Peyer's patch (tissue), 4 donors: Measurements from ENCODE around the gene ZFP28. TPM values are rescaled to one million over a fixed set of nuclear protein-coding genes. Genes with fewer than 3 reads are reported as not detected.

Experiments
- DNase-seq, 3 donors: peaks; one replicate each; pipeline ENCODE4 v3.0.0-alpha.2; 2017 to 2019
- H3K27ac ChIP-seq, 4 donors: fragments of 200-600 bp; sonication (generic); one replicate each; pipeline ENCODE4 v1.5.1; 2016 to 2019
- H3K27me3 ChIP-seq, 2 donors: fragments of 200-600 bp; sonication (generic); one replicate each; pipeline ENCODE4 v1.5.1; 2019
- H3K36me3 ChIP-seq, 3 donors: fragments of 200-600 bp; sonication (generic); one replicate each; pipeline ENCODE4 v1.5.1; 2016 to 2019
- H3K4me1 ChIP-seq, 4 donors: fragments of 200-600 bp; sonication (generic); one replicate each; pipeline ENCODE4 v1.5.1; 2016 to 2019
- H3K4me3 ChIP-seq, 4 donors: fragments of 200-600 bp; sonication (generic); 1 replicate in 3 of 4; 2 replicates in 1 of 4; pipeline ENCODE4 v1.5.1; 2016 to 2019; ENCODE audit warnings: mild to moderate bottlenecking in 1 of 4
- H3K9me3 ChIP-seq, 4 donors: fragments of 200-600 bp; sonication (generic); one replicate each; pipeline ENCODE4 v1.5.1; 2016 to 2019; ENCODE audit warnings: mild to moderate bottlenecking in 1 of 4
- POLR2A ChIP-seq, 2 donors: fragments of 450-650 bp; IDR thresholded peaks; one replicate each; pipeline ENCODE4 v1.5.1; 2017; ENCODE audit warnings: antibody characterized with exemption in 2 of 2, mild to moderate bottlenecking in 2 of 2, moderate library complexity in 2 of 2
- total RNA-seq, 4 donors: library from RNA; depleted of rRNA; stranded (reverse); fragments of >200 nt; gene quantifications; one replicate each; pipeline ENCODE4 v1.1.0, GENCODE V29; 2016
- TF ChIP-seq, protein P1 (sequence below), 6 experiments: fragments of 450-650 bp in 4 of 6; fragments of 200-600 bp in 2 of 6; sonication (generic) in 1 of 6; IDR thresholded peaks; one replicate each; pipeline ENCODE4 v1.5.1; 2017 to 2019; ENCODE audit warnings: antibody characterized with exemption in 6 of 6, mild to moderate bottlenecking in 3 of 6, moderate library complexity in 1 of 6

The ZFP28 gene
- total RNA-seq, 4 donors from 2014 or later = 3.9 to 28.9 (median 8.1) TPM

DNA sequence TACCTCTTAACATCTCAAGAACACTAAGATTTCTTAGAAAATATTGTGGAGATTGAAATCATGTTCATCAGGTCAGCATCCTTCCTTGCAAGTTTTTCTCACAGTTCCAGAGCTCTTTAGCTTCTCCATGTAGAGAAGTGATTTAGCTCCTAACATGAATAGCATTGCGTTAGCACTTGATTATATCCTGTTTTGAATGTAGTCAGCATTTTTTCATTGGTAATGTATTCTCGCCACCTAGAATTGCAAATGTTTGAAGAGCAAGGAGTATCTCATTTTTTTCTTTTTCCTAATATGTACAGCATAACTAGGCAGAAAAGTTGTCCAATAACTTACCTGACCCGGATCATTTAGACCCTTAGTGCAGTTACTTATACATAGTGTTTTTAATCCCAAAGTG lies 35.2 kb downstream of the ZFP28 start:
- TF ChIP-seq POLR2A (IDR thresholded peaks at IDR 0.05) = no peak
- TF ChIP-seq, protein P1, sequence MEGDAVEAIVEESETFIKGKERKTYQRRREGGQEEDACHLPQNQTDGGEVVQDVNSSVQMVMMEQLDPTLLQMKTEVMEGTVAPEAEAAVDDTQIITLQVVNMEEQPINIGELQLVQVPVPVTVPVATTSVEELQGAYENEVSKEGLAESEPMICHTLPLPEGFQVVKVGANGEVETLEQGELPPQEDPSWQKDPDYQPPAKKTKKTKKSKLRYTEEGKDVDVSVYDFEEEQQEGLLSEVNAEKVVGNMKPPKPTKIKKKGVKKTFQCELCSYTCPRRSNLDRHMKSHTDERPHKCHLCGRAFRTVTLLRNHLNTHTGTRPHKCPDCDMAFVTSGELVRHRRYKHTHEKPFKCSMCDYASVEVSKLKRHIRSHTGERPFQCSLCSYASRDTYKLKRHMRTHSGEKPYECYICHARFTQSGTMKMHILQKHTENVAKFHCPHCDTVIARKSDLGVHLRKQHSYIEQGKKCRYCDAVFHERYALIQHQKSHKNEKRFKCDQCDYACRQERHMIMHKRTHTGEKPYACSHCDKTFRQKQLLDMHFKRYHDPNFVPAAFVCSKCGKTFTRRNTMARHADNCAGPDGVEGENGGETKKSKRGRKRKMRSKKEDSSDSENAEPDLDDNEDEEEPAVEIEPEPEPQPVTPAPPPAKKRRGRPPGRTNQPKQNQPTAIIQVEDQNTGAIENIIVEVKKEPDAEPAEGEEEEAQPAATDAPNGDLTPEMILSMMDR (IDR thresholded peaks at IDR 0.05) = no peak
- Histone ChIP-seq H3K4me1 (no peaks in the 10 kb centered on the region), H3K36me3 (peaks cover 0 to 76% (median 0%) of the 10 kb centered on the region in 3 donors), H3K4me3 (no peak overlapping the region), H3K9me3 (peaks cover 0 to 92% (median 38%) of the 10 kb centered on the region in 4 donors), H3K27ac (no peak overlapping the region), H3K27me3 (no peaks in the 10 kb centered on the region)
- DNase-seq = no peak

DNA sequence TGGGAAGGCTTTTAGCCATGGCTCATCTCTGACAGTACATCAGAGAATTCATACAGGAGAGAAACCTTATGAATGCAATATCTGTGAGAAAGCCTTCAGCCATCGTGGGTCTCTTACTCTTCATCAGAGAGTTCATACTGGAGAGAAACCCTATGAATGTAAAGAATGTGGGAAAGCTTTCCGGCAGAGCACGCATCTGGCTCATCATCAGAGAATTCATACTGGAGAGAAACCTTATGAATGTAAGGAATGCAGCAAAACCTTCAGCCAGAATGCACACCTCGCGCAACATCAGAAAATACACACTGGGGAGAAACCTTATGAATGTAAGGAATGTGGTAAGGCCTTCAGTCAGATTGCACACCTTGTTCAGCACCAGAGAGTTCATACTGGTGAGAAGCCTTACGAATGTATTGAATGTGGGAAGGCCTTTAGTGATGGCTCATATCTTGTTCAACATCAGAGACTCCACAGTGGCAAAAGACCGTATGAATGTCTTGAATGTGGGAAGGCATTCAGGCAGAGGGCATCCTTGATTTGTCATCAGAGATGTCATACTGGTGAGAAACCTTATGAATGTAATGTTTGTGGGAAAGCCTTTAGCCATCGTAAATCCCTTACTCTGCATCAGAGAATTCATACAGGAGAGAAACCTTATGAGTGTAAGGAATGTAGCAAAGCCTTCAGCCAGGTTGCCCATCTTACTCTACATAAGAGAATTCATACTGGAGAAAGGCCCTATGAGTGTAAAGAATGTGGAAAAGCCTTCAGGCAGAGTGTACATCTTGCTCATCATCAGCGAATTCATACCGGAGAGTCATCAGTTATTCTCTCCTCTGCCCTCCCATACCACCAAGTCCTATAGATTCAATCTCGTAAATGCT lies 39.2 kb downstream of the ZFP28 start:
- no peak for DNase-seq
- no peak for TF ChIP-seq POLR2A (IDR thresholded peaks at IDR 0.05)
- TF ChIP-seq, protein P1 (IDR thresholded peaks at IDR 0.05) = no peak
- H3K27ac ChIP-seq = no peak overlapping the region
- peaks cover 0 to 95% (median 41%) of the 10 kb centered on the region in 4 donors for H3K9me3 ChIP-seq
- H3K4me3 ChIP-seq = no peak overlapping the region
- H3K36me3 ChIP-seq = peaks cover 0 to 44% (median 0%) of the 10 kb centered on the region in 3 donors
- H3K27me3 ChIP-seq = no peaks in the 10 kb centered on the region
- H3K4me1 ChIP-seq = no peaks in the 10 kb centered on the region

DNA sequence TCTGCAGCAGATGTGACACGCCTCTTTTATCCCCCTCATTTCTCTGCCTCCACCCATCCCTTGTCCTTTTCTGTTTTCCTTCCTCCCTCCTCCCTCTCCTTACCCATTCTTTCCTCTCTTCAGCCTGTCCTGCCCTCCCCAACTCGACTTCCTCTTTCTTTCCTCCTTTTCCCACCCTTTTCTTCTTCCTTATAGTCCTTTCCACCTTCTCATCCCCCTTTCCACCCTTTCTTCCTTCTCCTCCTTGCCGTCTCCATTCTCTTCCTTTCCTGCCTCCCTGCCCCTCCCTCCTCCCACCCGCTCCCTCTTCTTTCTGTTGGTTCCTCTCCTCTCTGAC lies 55.7 kb downstream of the ZFP28 start:
- Histone ChIP-seq H3K36me3 (no peaks in the 10 kb centered on the region), H3K4me1 (peaks cover 0 to 8% (median 2%) of the 10 kb centered on the region in 4 donors), H3K27ac (peak overlapping the region in 1 of 4 donors; percentile 70), H3K9me3 (peaks cover 0 to 6% (median 0%) of the 10 kb centered on the region in 4 donors), H3K4me3 (peak overlapping the region in 3 of 4 donors; percentile 76 to 98 (median 88)), H3K27me3 (no peaks in the 10 kb centered on the region)
- TF ChIP-seq POLR2A (IDR thresholded peaks at IDR 0.05) = no peak
- TF ChIP-seq, protein P1 (IDR thresholded peaks at IDR 0.05) = no peak
- DNase-seq = no peak

DNA sequence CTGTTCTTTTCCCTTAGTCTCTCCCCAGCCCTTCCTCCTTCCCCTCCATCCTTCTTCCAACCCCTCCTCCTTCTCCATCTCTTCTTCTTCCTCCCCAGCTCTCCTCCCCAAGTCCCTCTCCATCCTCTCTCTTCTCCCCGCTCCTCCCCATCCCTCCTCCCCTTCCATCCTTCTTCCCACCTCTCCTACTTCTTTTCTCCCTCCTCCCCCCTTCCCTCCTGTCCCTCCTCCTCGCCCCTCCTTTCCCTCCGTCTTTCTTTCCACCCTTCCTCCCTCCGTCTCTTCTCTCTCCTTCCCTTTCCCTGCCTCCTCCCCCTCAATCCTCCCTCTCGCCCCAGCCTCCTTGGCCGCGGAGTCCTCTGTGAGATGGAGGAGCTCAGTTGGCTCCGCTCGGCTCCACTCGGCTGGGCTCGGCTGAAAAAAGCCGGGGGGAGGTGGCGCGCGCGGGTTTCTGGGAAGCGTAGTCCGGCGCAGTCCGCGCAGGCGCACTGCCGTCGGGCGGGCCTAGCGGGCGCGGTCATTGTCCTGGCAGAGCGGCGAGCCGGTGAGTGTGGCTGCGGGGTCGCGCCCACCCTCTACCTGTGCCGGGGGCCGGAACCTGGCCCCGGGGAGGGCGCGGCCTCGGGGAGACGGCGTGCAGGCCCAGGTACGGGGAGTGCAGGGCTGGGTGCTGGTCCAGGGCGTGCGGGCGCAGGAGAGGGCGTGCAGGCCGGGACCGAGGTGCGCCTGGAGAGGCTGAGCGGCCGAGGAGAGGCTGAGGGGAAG lies 56.2 kb downstream of the ZFP28 start, which contains the start of gene ZNF71:
Gene ZNF71 (plus strand): TSS at position 520 of the 765 bp plus-strand sequence. CDS start 6,257 bp downstream, outside the sequence.
- TF ChIP-seq, protein P1 (IDR thresholded peaks at IDR 0.05) = no peak
- TF ChIP-seq POLR2A (IDR thresholded peaks at IDR 0.05) = no peak
- H3K4me3 ChIP-seq = peak within 1 kb of the TSS; percentile 76 to 98 (median 92)
- H3K4me1 ChIP-seq = peaks cover 0 to 8% (median 2%) of the 10 kb centered on the region in 4 donors
- peaks cover 0 to 4% (median 0%) of the 10 kb centered on the region in 4 donors for H3K9me3 ChIP-seq
- no peaks in the 10 kb centered on the region for H3K27me3 ChIP-seq
- peak within 1 kb of the TSS; percentile 42 to 78 (median 72) for H3K27ac ChIP-seq
- H3K36me3 ChIP-seq = no peaks in the 10 kb centered on the region
- DNase-seq = peak; percentile 80 to 94 (median 88)

DNA sequence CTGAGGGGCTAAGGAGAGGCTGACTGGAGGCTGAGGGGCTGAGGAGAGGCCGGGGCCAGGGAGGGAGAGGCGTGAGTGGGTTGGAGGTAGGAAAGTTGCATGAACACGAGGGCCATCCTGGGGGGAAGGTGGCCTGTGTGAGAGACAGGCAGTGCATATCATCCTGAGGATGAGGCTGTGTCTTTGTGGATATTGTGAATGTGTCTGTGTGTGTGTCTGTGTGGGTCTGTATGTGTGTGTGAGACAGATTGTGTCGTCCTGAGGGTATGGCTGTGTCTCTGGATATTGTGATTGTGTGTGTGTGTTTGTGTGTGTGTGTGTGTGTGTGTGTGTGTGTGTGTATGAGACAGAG lies 56.8 kb downstream of the ZFP28 start:
- TF ChIP-seq, protein P1 (IDR thresholded peaks at IDR 0.05) = no peak
- TF ChIP-seq POLR2A (IDR thresholded peaks at IDR 0.05) = no peak
- Histone ChIP-seq H3K27me3 (no peaks in the 10 kb centered on the region), H3K36me3 (no peaks in the 10 kb centered on the region), H3K4me1 (peaks cover 0 to 8% (median 2%) of the 10 kb centered on the region in 4 donors), H3K27ac (peak overlapping the region; percentile 42 to 78 (median 72)), H3K4me3 (peak overlapping the region; percentile 76 to 98 (median 92)), H3K9me3 (no peaks in the 10 kb centered on the region)
- no peak for DNase-seq
